ENCODE measurements around the gene CDCA8. TPM values are rescaled to one million over a fixed set of nuclear protein-coding genes. Genes with fewer than 3 reads are reported as not detected.

CDCA8 gene
- polyA plus RNA-seq, 2 of the 4 experiments (the other 2 are of a cell fraction): 26.8 to 32.1 TPM

GRCh38 chr1:37722181-37723071, 30.1 kb downstream of the CDCA8 start:
- no peak for DNase-seq (ENCODE audit: low read depth in 1 of 2, low spot score in 1 of 2)
- Histone ChIP-seq H3K4me1 (no peaks in the 10 kb centered on the region), H3K27ac (no peak overlapping the region), H3K4me2 (no peak overlapping the region), H3K4me3 (no peak overlapping the region), H3K9me3 (no peaks in the 10 kb centered on the region)
- ChIA-PET CTCF (interaction anchor here (1.2 kb wide), 1 partner anchor 1022 kb away, joined by 3 read pairs; no protein-coding TSS in a partner anchor), POLR2A (no interaction called here)
- TF ChIP-seq FOSL2 (IDR thresholded peaks at IDR 0.05) (no peak), FOSL2 (CRISPR knock-in tag; IDR thresholded peaks at IDR 0.05) (no peak), CHD2 (IDR thresholded peaks at IDR 0.05; ENCODE audit: low read length, partially characterized antibody) (no peak), CHD4 (IDR thresholded peaks at IDR 0.05; ENCODE audit: borderline replicate concordance) (no peak), MAFK (IDR thresholded peaks at IDR 0.05; ENCODE audit: partially characterized antibody) (no peak), CEBPB (IDR thresholded peaks at IDR 0.05) (no peak), ELK1 (IDR thresholded peaks at IDR 0.05; ENCODE audit: low read depth, low read length) (no peak), ATOH8 (CRISPR knock-in tag; IDR thresholded peaks at IDR 0.05; ENCODE audit: low read depth) (no peak), NR3C1 (IDR thresholded peaks at IDR 0.05) (no peak), REST (IDR thresholded peaks at IDR 0.05) (no peak), PHF8 (IDR thresholded peaks at IDR 0.05; ENCODE audit: borderline replicate concordance, low read depth) (no peak), MAZ (IDR thresholded peaks at IDR 0.05; ENCODE audit: borderline replicate concordance, low read depth, low read length) (no peak), JUN (IDR thresholded peaks at IDR 0.05) (no peak), HMGXB4 (CRISPR knock-in tag; IDR thresholded peaks at IDR 0.05; ENCODE audit: borderline replicate concordance) (no peak), NFE2L2 (conservative IDR thresholded peaks at IDR 0.05; ENCODE audit: low read length) (no peak), TFCP2L1 (CRISPR knock-in tag; IDR thresholded peaks at IDR 0.05) (no peak), RNF2 (IDR thresholded peaks at IDR 0.05; ENCODE audit: borderline replicate concordance, low read depth) (no peak), USF2 (IDR thresholded peaks at IDR 0.05) (no peak), HOXB5 (CRISPR knock-in tag; IDR thresholded peaks at IDR 0.05) (no peak), HOXB13 (CRISPR knock-in tag; IDR thresholded peaks at IDR 0.05; ENCODE audit: low read depth) (no peak)
- WGBS (ENCODE audit: missing lambda C conversion rate): 62% methylated on average over 14 of the region's 14 CpGs
- no peak for ATAC-seq
- FAIRE-seq: no peak
